ENCODE measurements around the gene USP24.

DNA sequence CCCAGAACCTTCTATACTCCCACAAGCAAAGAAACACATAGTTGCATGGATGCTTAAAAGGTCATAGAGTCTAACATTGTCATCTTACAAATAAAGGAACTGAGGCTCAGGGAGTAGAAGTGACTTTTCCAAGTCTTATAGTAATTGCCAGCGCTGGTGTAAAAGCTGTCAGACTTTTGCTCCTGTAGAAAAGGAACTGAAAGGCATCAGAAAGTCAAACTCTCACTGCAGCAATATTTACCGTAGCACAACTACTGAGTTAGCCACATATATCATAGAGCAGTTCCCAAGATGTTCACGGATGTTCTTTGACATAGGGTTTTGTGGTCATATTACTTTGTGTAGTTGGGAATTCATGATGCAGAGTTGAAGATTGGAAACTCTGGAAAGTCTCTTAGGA lies 16.6 kb upstream of the USP24 start:
- no peak for TF ChIP-seq TCF12 (IDR thresholded peaks at IDR 0.05; ENCODE audit: low read depth)
- TF ChIP-seq, protein P1, sequence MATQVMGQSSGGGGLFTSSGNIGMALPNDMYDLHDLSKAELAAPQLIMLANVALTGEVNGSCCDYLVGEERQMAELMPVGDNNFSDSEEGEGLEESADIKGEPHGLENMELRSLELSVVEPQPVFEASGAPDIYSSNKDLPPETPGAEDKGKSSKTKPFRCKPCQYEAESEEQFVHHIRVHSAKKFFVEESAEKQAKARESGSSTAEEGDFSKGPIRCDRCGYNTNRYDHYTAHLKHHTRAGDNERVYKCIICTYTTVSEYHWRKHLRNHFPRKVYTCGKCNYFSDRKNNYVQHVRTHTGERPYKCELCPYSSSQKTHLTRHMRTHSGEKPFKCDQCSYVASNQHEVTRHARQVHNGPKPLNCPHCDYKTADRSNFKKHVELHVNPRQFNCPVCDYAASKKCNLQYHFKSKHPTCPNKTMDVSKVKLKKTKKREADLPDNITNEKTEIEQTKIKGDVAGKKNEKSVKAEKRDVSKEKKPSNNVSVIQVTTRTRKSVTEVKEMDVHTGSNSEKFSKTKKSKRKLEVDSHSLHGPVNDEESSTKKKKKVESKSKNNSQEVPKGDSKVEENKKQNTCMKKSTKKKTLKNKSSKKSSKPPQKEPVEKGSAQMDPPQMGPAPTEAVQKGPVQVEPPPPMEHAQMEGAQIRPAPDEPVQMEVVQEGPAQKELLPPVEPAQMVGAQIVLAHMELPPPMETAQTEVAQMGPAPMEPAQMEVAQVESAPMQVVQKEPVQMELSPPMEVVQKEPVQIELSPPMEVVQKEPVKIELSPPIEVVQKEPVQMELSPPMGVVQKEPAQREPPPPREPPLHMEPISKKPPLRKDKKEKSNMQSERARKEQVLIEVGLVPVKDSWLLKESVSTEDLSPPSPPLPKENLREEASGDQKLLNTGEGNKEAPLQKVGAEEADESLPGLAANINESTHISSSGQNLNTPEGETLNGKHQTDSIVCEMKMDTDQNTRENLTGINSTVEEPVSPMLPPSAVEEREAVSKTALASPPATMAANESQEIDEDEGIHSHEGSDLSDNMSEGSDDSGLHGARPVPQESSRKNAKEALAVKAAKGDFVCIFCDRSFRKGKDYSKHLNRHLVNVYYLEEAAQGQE (IDR thresholded peaks at IDR 0.05; ENCODE audit: low read depth): no peak
- no peak for TF ChIP-seq CREB1 (IDR thresholded peaks at IDR 0.05; ENCODE audit: low read depth)
- no peak for TF ChIP-seq RAD21 (IDR thresholded peaks at IDR 0.05; ENCODE audit: low read depth)
- TF ChIP-seq TAF1 (IDR thresholded peaks at IDR 0.05; ENCODE audit: low read depth): no peak

Data from Ishikawa (cell line).